Mucosa of descending colon (tissue), 3 donors: ENCODE results near the gene TASP1. TPM values are rescaled to one million over a fixed set of nuclear protein-coding genes. Genes with fewer than 3 reads are reported as not detected.
"Not testable (repeated sequence)": the region's sequence is repeated elsewhere in the genome, so short reads cannot be mapped to it uniquely, and the experiment has no call there.

Source experiments
- ATAC-seq: fragments of 200-7000 bp; cut with Tn5 transposase; one replicate; pipeline ENCODE4 v1.9.1; 2020; ENCODE audit warnings: mild to moderate bottlenecking, moderate library complexity
- DNase-seq, 3 donors: peaks; one replicate each; pipeline ENCODE4 v3.0.0-alpha.2; 2020
- H3K36me3 ChIP-seq: fragments of 200-600 bp; one replicate; pipeline ENCODE4 v1.8.0; 2021; ENCODE audit warnings: low read depth, mild to moderate bottlenecking
- H3K4me1 ChIP-seq: fragments of 200-600 bp; one replicate; pipeline ENCODE4 v1.8.0; 2021; ENCODE audit warnings: low read depth, mild to moderate bottlenecking
- H3K4me3 ChIP-seq: fragments of 200-600 bp; one replicate; pipeline ENCODE4 v1.8.0; 2021; ENCODE audit warnings: mild to moderate bottlenecking
- H3K9me3 ChIP-seq: fragments of 200-600 bp; one replicate; pipeline ENCODE4 v1.8.0; 2021; ENCODE audit warnings: mild to moderate bottlenecking
- intact Hi-C, 2 donors: fragments of 100-400 bp; cut with DNase I in 1 of 2; cut with micrococcal nuclease in 1 of 2; formaldehyde crosslinking; loops; one replicate each; pipeline versions ENCODE4 v1.11.0 to v1.11.1; 2022; cut with DNase I, micrococcal nuclease
- total RNA-seq, 3 donors: library from RNA; stranded (reverse); fragmentation: NEBNext Ultra II Directional in 2 of 3; extraction: Animal tissue kit (Norgen Biotek cat#: 25700) in 2 of 3; gene quantifications; one replicate each; pipeline versions ENCODE4 v1.2.1 to v1.2.4, GENCODE V29; 2021 to 2023
- TF ChIP-seq, protein P1 (sequence below): fragments of 200-600 bp; IDR thresholded peaks from one replicate; pipeline ENCODE4 v1.8.0; 2022; ENCODE audit warnings: antibody characterized with exemption, mild to moderate bottlenecking
- donor health status: DM: no; HTN: no; CAD: no; lungs with moderate emphysema.
- donor health status: DM: no; HTN: no; CAD: no.
- donor health status: DM: no; HTN: yes; CAD: no.

The TASP1 gene
- total RNA-seq, 3 donors from 2014 or later: 13.3 to 15.0 (median 13.8) TPM

DNA sequence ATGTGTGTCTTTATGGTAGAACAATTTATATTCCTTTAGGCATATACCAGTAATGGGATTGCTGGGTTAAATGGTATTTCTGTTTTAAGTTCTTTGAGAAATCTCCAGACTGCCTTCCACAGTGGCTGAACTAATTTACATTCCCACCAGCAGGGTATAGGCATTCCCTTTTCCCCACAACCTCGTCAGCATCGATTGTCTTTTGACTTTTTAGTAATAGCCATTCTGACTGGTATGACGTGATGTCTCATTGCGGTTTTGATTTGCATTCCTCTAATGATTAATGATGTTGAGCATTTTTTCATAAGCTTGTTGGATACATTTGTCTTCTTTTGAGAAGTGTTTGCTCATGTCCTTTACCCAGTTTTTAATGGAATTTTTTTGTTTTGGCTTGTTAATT lies 5.3 kb upstream of the TASP1 start:
- TF ChIP-seq, protein P1, sequence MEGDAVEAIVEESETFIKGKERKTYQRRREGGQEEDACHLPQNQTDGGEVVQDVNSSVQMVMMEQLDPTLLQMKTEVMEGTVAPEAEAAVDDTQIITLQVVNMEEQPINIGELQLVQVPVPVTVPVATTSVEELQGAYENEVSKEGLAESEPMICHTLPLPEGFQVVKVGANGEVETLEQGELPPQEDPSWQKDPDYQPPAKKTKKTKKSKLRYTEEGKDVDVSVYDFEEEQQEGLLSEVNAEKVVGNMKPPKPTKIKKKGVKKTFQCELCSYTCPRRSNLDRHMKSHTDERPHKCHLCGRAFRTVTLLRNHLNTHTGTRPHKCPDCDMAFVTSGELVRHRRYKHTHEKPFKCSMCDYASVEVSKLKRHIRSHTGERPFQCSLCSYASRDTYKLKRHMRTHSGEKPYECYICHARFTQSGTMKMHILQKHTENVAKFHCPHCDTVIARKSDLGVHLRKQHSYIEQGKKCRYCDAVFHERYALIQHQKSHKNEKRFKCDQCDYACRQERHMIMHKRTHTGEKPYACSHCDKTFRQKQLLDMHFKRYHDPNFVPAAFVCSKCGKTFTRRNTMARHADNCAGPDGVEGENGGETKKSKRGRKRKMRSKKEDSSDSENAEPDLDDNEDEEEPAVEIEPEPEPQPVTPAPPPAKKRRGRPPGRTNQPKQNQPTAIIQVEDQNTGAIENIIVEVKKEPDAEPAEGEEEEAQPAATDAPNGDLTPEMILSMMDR: no peak
- H3K36me3 ChIP-seq: no peaks in the 10 kb centered on the region
- DNase-seq (no peak), ATAC-seq (no peak)
- intact Hi-C loops: no loop called here
- H3K9me3 ChIP-seq: no peaks in the 10 kb centered on the region
- no peak overlapping the region for H3K4me3 ChIP-seq
- H3K4me1 ChIP-seq: peaks cover 3% of the 10 kb centered on the region

DNA sequence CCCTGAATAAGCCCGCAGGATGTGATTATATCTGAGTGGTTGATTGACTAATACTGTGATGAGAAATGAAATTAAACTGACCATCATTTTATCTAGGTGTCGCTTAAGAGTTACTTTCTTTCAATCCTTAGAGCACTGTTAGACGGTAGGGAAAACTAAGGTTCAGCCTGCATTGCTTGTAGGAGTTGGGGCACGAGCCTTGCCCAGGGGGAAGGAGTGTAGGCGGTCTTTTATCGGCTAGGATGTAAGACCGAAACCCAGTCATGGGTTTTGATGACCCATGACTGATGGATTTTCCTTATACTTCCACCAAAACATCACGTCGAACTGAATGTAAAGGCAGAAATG lies 392 bp upstream of the TASP1 start:
- TF ChIP-seq, protein P1: no peak

DNA sequence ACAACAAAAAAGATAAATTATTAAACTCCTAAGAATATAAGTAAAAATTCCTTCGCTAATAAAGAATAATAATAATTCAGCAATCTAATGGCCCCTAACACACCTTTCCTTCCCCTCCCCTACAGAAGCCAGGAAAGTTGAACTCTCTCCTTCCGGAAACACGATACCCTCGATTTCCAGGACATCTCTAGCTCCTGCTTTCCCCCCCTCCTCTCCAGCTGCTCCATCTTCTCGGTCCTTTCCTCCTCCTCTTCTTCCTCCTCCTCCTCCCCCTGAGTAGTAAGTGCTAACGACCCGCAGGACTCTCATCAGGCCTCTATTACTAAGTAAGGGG lies 603 bp downstream of the TASP1 start:
- TF ChIP-seq, protein P1: no peak
- H3K9me3 ChIP-seq: no peaks in the 10 kb centered on the region
- peaks cover 3% of the 10 kb centered on the region for H3K4me1 ChIP-seq
- intact Hi-C loops: no loop called here
- H3K4me3 ChIP-seq: peak overlapping the region; percentile 76
- ATAC-seq (peak; percentile 13), DNase-seq (no peak)
- H3K36me3 ChIP-seq: no peaks in the 10 kb centered on the region

More for the DNA sequence above, 392 bp upstream of the TASP1 start:
- intact Hi-C loops: no loop called here
- Histone ChIP-seq H3K9me3 (no peaks in the 10 kb centered on the region), H3K4me1 (peaks cover 3% of the 10 kb centered on the region), H3K36me3 (no peaks in the 10 kb centered on the region), H3K4me3 (peak overlapping the region; percentile 76)
- DNase-seq (no peak), ATAC-seq (peak; percentile 26)

DNA sequence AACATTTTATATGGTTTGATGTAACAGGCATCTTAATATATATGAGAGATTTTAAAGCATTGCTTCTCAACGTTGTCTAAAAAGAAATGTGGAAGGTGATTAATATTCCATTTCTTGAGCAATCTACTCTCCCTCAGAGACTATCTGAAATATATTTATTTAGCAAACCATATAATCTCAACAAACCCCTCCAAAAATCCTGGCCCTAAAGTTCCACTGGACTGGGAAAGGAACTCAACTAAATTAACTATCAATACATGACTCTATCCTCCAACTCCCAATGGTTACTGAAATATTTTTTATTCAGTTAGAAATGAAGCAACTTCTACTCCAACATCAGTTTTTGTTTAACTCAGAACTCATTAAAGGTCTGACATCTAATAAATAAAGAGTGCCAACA lies 6.3 kb downstream of the TASP1 start:
- ATAC-seq: no peak
- TF ChIP-seq, protein P1: no peak
- intact Hi-C loops: no loop called here
- Histone ChIP-seq H3K4me3 (no peak overlapping the region), H3K4me1 (no peaks in the 10 kb centered on the region), H3K36me3 (no peaks in the 10 kb centered on the region), H3K9me3 (no peaks in the 10 kb centered on the region)
- DNase-seq: no peak

DNA sequence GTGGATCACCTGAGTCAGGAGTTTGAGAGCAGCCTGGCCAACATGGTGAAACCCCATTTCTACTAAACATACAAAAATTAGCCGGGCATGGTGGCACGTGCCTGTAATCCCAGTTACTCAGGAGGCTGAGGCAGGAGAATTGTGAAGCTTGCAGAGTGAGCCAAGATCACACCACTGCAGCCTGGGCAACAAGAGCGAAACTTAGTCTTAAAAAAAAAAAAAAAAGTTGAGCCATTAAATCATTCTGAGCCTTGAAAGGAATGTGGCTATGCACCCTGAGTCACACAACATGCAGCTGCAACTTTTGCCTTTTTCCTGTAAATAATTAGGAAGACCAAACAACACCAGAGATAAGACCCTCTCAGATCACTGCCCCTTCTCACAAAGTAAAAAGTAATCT lies 11.2 kb downstream of the TASP1 start:
- intact Hi-C loops, H3K4me1 ChIP-seq, ATAC-seq, H3K4me3 ChIP-seq, DNase-seq, H3K9me3 ChIP-seq, H3K36me3 ChIP-seq: not testable (repeated sequence)

DNA sequence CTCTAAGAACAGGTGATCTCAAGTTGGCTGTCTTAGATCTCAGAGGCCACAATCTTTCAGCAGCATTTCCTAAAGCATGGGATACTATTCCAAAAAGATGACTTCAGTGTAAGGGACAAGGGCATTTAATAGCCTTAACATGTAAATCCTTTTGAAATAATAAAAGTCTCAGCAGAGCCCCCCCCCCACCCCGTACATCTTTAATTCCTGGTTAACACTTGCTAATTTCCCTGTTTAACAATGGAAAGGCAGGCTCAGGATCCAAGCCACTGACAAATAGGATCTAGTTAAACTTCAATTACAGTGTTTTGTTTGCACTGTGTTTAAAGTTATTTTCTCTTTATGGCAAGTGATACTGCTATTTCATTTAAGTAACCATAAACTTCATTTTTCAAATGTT lies 12.0 kb downstream of the TASP1 start:
- TF ChIP-seq, protein P1: no peak
- H3K4me3 ChIP-seq: no peak overlapping the region
- ATAC-seq (no peak), DNase-seq (no peak)
- H3K4me1 ChIP-seq: no peaks in the 10 kb centered on the region
- intact Hi-C loops: no loop called here
- H3K9me3 ChIP-seq: no peaks in the 10 kb centered on the region
- H3K36me3 ChIP-seq: no peaks in the 10 kb centered on the region
